Measurements from ENCODE around the gene PSPC1. TPM values are rescaled to one million over a fixed set of nuclear protein-coding genes. Genes with fewer than 3 reads are reported as not detected.
A peak's percentile ranks its signal among the peaks of the same experiment; 100 is the strongest.
"Not testable (repeated sequence)": the region's sequence is repeated elsewhere in the genome, so short reads cannot be mapped to it uniquely, and the experiment has no call there.

PSPC1 gene
- 100 to 1,000 TPM in 1 of 4 donors, 10 to 100 TPM in 3; 60.2 to 304 (median 83.6) TPM for total RNA-seq

- H3K27me3 ChIP-seq; in situ Hi-C loops (cut with MboI; ENCODE audit: low pct_ligation_motif_present in 1 of 4, low pct_unique_long_range_greater_than_20kb in 1 of 4, low sequenced_read_pairs in 3 of 4); H3K36me3 ChIP-seq; H3K9me3 ChIP-seq: not testable (repeated sequence)
- intact Hi-C loops (cut with DNase I; ENCODE audit: low total_unique reads): loop anchor here (1.0 kb wide), 1 partner anchor 80 kb away; the partner anchor contains the start of gene ZMYM5
- H3K4me1 ChIP-seq: peaks cover 0 to 11% (median 6%) of the 10 kb centered on the region in 4 donors
- peak within 1 kb of the TSS; percentile 76 to 99 (median 93) for H3K4me3 ChIP-seq
- DNase-seq: peak; percentile 96
- peak; percentile 92 to 94 (median 93) for TF ChIP-seq POLR2AphosphoS5 (IDR thresholded peaks at IDR 0.05)
- TF ChIP-seq POLR2A (IDR thresholded peaks at IDR 0.05): peak; percentile 86
- WGBS, 2 donors (ENCODE audit: low coverage in 1 of 2): 19 to 32% methylated on average over 12 to 48 of the region's 50 CpGs
- peak within 1 kb of the TSS; percentile 94 to 99 (median 96) for H3K27ac ChIP-seq
Observed at GRCh38 chr13:19782727-19783682, at the start of gene PSPC1. TSS of gene PSPC1 (minus strand) at chr13:19782945. CDS start at chr13:19782757, 188 bp downstream.

- Histone ChIP-seq H3K9me3 (no peaks in the 10 kb centered on the region), H3K27me3 (no peaks in the 10 kb centered on the region), H3K4me3 (no peak overlapping the region), H3K36me3 (peaks cover 0 to 26% (median 8%) of the 10 kb centered on the region in 4 donors), H3K4me1 (no peaks in the 10 kb centered on the region), H3K27ac (no peak overlapping the region)
- DNase-seq: no peak
- whole genome bisulfite sequencing, 2 donors (ENCODE audit: low coverage in 1 of 2): 93 to 100% methylated on average over 2 to 3 of the region's 3 CpGs
- in situ Hi-C loops (cut with MboI; ENCODE audit: low pct_ligation_motif_present in 1 of 4, low pct_unique_long_range_greater_than_20kb in 1 of 4, low sequenced_read_pairs in 3 of 4): no loop called here
- intact Hi-C loops (cut with DNase I; ENCODE audit: low total_unique reads): no loop called here
- TF ChIP-seq CTCF (IDR thresholded peaks at IDR 0.05): no peak
- no peak for TF ChIP-seq POLR2AphosphoS5 (IDR thresholded peaks at IDR 0.05)
- TF ChIP-seq EP300 (IDR thresholded peaks at IDR 0.05; ENCODE audit: low read depth): no peak
- TF ChIP-seq POLR2A (IDR thresholded peaks at IDR 0.05): no peak
Observed at GRCh38 chr13:19822673-19823072, 39.9 kb upstream of the PSPC1 start.

- Histone ChIP-seq H3K36me3 (peaks cover 0 to 8% (median 0%) of the 10 kb centered on the region in 4 donors), H3K4me3 (no peak overlapping the region), H3K27me3 (no peaks in the 10 kb centered on the region), H3K27ac (no peak overlapping the region), H3K4me1 (no peaks in the 10 kb centered on the region), H3K9me3 (no peaks in the 10 kb centered on the region)
- intact Hi-C loops (cut with DNase I; ENCODE audit: low total_unique reads) (no loop called here), in situ Hi-C loops (cut with MboI; ENCODE audit: low pct_ligation_motif_present in 1 of 4, low pct_unique_long_range_greater_than_20kb in 1 of 4, low sequenced_read_pairs in 3 of 4) (no loop called here)
- TF ChIP-seq CTCF (IDR thresholded peaks at IDR 0.05): peak in 2 of 5 experiments; percentile 28
- TF ChIP-seq EP300 (IDR thresholded peaks at IDR 0.05; ENCODE audit: low read depth): no peak
- no peak for TF ChIP-seq POLR2A (IDR thresholded peaks at IDR 0.05)
- TF ChIP-seq POLR2AphosphoS5 (IDR thresholded peaks at IDR 0.05): no peak
- WGBS, 2 donors (ENCODE audit: low coverage in 1 of 2): 66 to 86% methylated on average over 2 to 26 of the region's 27 CpGs
- peak; percentile 19 for DNase-seq
Observed at GRCh38 chr13:19818223-19818842, 35.6 kb upstream of the PSPC1 start.

- Histone ChIP-seq H3K36me3 (peaks cover 0 to 6% (median 0%) of the 10 kb centered on the region in 4 donors), H3K27me3 (no peaks in the 10 kb centered on the region), H3K4me1 (no peaks in the 10 kb centered on the region), H3K9me3 (no peaks in the 10 kb centered on the region), H3K4me3 (no peak overlapping the region), H3K27ac (no peak overlapping the region)
- TF ChIP-seq EP300 (IDR thresholded peaks at IDR 0.05; ENCODE audit: low read depth): no peak
- TF ChIP-seq POLR2A (IDR thresholded peaks at IDR 0.05): no peak
- TF ChIP-seq CTCF (IDR thresholded peaks at IDR 0.05): no peak
- TF ChIP-seq POLR2AphosphoS5 (IDR thresholded peaks at IDR 0.05): no peak
- intact Hi-C loops (cut with DNase I; ENCODE audit: low total_unique reads) (no loop called here), in situ Hi-C loops (cut with MboI; ENCODE audit: low pct_ligation_motif_present in 1 of 4, low pct_unique_long_range_greater_than_20kb in 1 of 4, low sequenced_read_pairs in 3 of 4) (no loop called here)
- no peak for DNase-seq
- 86 to 100% methylated on average over 1 to 7 of the region's 7 CpGs for whole genome bisulfite sequencing, 2 donors (ENCODE audit: low coverage in 1 of 2)
Observed at GRCh38 chr13:19817510-19818158, 34.9 kb upstream of the PSPC1 start.
